ENCODE results near the gene NDUFA7.

DNA sequence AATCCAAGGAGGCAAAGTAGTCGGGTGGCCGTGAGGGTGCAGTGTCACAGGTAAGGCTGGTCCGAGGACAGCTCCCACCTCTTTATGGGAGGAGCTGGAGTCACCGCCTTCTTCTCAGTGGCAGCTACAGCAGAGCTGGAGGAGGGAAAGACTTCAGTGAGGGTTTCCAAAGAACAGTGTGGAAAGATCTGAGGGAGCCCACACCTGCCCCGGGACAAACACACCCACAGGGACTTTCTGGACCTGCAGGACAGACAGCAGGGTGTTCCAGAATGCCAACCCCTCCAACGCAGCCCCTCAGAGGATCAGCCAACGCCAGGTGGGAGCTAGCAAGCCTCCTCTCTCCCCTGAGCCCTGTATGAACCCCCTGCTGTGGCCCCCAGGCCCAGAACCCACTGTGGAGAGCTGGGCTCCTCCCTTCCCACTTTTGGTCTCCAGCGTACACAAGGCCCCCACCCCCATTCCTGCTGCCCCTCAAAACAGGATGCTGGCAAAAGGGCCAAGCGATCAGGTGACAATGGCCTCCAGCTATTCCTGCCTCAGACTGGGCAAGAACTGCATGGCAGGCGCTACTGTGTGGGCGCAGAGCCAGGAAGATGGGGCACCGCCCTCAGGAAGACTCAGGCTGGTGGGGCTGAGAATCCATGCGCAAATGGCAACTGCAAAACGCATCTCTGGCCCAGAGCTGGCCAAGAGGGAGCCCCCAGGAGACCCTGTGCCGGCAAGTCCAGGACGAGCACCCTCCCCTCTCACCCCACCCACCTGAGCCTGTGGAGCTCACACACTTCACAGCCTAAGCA, 9.5 kb downstream of the NDUFA7 start:
- TF ChIP-seq, protein P1, sequence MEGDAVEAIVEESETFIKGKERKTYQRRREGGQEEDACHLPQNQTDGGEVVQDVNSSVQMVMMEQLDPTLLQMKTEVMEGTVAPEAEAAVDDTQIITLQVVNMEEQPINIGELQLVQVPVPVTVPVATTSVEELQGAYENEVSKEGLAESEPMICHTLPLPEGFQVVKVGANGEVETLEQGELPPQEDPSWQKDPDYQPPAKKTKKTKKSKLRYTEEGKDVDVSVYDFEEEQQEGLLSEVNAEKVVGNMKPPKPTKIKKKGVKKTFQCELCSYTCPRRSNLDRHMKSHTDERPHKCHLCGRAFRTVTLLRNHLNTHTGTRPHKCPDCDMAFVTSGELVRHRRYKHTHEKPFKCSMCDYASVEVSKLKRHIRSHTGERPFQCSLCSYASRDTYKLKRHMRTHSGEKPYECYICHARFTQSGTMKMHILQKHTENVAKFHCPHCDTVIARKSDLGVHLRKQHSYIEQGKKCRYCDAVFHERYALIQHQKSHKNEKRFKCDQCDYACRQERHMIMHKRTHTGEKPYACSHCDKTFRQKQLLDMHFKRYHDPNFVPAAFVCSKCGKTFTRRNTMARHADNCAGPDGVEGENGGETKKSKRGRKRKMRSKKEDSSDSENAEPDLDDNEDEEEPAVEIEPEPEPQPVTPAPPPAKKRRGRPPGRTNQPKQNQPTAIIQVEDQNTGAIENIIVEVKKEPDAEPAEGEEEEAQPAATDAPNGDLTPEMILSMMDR (IDR thresholded peaks at IDR 0.05) = no peak
- TF ChIP-seq POLR2A (IDR thresholded peaks at IDR 0.05) (no peak), EP300 (IDR thresholded peaks at IDR 0.05) (no peak)
